HG03039 (cell line): ENCODE data around the gene CIITA.

Experiments used
- ATAC-seq: cut with Tn5 transposase; IDR thresholded peaks from one replicate; pipeline ENCODE4 v1.9.1; 2021; ENCODE audit warnings: mild to moderate bottlenecking, moderate library complexity; ENCODE audit not compliant: unreplicated experiment

Gene CIITA

DNA sequence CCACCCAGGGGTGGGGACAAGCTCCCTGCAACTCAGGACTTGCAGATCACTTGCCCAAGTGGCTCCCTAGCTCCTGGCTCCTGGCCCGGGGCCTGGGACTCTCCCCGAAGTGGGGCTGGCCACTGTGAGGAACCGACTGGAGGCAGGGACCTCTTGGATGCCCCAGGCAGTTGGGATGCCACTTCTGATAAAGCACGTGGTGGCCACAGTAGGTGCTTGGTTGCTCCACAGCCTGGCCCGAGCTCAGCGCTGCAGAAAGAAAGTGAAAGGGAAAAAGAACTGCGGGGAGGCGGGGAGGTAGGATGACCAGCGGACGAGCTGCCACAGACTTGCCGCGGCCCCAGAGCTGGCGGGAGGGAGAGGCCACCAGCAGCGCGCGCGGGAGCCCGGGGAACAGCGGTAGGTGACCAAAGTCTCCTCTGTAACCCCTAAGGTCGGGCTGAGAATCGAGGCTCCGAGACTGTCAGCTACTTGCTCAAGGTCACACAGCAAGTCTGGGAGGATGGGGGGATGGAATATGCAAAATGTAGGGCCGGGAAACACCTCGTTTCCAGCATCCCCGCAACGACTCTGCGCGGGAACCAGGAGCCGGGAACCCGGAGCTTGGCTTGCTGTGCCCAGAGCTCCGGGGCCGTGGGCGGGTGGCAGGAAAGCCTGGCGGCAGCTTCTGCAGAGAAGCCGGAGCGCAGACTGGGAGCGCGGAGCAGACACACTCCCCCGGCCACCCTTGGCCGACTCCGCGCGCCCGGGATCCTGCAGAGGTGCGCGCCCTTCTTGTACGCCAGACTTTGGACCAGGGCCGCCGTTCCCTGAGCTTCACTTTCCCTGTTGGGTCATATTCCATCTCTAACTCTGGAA, 1.9 kb downstream of the CIITA start:
- no peak for ATAC-seq

DNA sequence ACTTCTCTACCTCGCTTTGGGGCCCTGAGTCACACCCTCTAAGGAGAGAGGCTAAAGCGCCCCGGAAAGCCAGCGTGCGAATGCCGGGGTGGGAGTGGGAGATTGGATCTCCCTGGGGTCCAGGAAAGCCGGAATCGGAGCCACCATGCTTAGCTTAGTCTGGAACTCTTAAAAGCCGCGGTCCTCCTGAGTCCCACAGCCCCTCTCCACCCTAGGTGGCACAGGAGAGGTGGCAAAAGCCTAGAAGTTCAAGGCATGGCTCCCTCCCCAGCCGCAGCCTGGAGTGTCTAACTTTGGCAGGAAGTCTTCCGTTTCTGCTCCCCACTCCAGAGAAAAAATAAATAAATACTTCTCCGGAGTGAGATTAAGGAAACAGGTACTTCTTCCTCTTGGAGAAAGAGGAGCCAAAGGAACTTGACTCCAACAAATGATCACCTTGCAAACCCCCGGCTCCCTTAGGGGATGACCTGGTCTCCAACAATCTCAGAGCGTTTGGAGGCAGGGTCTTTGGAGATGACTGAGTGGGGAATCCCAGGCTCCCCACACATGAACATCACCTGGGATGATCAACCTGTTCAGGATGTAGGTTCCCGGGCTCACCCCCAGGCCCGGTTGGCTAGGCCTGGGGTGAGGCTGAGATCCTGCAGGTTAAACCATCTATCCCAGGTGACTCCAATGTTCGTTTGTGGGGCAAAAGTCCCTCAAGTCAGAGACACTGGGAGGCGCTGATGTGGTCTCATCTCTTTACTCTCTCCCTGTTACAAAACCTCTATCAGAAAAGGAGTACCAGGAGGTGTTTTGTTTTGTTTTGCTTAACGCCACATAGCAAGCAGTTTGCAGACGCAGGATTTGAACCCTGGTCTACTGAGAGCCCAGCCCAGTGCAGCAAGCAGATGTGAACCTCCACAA, 2.9 kb downstream of the CIITA start:
- ATAC-seq: no peak

DNA sequence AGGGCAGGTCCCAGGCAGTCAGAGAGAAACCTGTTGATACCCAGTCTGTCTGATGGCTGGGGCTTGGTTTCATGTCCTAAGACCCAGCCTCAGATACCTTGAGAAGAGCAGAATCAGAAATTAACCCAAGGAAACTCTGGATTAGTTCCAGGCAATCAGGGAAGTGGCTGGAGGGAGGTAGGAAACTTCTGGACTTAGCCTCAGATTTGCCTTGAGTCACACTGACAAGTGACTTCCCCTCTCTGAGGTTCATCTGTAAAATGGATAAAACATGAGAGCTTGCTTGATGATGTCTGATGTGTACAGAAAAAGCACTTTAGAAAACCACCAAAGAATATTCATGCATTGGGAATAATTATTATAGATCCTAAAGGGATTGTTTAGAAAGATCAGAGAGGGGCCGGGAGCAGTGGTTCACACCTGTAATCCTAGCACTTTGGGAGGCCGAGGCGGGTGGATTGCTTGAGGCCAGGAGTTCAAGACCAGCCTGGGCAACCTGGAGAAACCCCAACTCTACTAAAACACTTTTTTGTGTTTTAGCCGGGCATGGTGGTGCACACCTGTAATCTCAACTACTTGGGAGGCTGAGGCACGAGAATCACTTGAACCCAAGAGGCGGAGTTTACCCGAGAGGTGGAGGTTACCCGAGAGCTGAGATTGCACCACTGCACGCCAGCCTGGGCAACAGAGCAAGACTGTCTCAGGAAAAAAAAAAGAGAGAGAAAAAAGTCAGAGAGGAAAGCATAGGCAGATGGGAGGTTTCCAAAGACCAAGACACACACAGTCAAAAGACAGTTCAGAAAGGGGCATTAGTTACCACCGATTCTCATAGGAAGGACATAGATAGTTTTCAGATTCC, 3.8 kb downstream of the CIITA start:
- ATAC-seq: no peak

DNA sequence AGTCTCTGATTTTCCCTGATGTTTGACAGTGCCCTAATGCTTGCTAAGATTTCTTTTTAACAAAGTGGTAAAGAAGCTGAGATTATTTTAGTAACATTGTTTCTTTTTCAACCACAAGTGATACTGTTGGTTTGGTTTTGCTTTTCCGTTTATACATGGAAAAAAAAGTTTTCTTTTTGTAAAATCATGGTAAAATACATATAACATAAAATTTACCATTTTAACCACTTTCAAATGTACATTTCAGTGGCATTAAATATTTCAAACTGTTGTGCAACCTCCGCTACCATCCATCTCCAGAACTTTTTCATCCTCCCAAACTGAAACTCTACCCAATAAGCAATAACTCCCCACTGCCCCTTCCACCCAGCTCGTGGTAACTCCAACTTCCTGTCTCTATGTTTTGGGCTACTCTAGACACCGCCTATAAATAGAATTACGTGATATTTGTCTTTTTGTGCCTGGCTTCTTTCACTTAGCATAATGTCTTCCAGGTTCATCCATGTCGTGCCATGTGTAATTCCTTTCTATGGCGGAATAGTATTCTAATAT, 4.6 kb downstream of the CIITA start:
- ATAC-seq: no peak

DNA sequence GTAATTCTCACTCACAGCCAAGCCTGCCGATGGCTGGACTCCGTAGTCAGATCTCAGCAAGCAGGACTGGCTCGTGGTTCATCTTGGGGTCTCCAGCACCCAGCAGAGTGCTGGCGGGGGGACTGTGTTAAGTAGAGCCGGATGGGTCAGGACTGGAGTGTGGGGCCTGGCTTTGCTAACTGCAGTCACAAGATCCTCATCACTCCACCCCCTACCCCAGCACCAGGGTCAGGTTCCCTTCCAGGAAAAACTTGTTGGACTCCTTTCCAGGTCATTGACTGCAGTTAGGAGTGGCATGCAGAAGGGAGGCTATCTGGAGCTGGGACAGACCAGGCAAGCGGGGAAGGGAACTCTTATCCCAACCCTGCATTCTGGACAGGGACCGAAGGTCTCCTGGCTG, 6.0 kb downstream of the CIITA start:
- ATAC-seq: no peak

DNA sequence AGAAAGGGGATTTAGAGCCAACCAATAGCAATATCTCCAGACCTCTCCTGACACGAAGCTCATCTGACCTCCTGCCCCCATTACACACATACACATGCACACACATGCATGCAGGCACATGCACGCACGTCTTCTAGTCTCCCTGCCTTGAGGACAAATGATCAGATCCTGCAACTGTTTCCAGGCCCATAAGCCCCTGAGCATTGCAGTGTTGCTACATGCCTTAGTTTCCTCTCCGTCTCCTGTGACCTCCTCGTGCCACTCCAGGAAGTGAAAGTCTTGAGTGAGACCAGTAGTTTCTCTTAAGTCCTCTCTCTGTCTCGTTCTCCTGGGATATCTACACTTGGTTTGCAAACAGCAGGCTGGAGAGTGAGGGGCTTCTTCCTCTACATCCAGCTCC, 8.2 kb downstream of the CIITA start:
- ATAC-seq: no peak

DNA sequence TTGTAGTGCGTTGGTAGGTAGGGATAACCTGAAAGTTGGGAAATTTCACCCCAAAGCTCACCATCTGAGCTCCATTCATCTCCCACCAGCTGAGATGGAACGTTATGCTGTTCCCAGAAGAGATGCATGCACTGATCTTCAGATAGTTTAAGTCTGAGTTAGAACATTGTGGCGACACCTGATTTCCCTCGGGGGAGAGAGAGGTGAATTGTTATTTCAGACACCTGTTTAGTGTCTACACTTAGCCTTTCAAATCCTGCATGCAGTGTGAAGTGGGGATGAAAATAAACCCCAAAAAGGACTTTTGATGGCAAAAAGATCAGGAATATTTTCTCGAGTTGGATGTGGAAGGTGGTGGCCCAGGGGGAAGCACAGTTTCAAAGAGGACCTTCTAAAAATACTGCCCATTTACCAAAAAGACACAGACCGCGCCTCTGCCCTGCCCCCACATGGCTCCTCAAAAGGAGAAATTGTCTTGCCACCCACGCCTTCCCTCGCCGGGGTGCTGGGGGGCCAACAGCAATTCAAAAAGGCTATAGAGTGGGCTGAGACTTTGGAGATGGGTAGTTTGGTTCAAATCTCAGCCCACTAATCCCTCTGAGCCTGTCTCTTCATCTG, 11.4 kb downstream of the CIITA start:
- no peak for ATAC-seq

DNA sequence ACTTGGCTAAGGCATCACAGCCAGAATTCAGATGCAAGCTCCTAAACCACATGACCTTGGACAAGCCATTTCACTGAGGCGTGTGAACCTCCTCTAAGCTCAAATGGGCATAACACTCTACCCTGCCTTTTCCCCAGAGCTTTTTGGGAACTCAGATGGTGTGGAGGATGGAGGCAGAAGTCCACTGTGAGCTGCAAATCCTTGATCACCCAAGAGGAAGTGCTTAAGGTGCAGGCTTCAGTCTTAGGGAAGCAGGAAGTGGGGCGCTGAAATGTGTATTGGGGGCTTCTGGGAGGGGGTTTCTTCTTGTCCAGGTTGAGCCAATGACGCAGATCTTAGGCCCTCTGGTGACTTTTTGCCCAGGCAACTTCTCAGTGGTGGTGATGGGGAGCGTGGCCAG, 12.9 kb downstream of the CIITA start:
- ATAC-seq: no peak

DNA sequence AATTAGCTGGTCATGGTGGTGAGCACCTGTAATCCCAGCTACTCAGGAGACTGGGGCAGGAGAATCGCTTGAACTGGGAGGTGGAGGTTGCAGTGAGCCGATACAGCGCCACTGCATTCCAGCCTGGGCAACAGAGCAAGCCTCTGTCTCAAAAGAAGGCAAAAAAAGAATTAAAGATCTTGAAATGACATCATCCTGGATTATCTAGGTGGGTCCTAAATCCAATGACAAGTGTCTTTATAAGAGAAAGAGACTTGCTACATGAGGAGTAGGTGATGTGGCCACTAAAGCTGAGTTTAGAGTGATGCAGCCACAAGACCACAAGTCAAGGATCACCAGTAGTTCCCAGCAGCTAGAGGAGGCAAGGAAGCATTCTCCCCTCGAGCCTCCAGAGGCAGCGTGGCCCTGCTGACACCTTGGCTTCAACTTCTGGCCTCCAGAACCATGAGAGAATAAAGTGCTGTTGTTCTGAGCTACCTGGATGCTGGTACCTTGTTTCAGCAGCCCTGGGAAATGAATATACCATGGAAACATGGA, 15.8 kb downstream of the CIITA start:
- ATAC-seq: no peak

DNA sequence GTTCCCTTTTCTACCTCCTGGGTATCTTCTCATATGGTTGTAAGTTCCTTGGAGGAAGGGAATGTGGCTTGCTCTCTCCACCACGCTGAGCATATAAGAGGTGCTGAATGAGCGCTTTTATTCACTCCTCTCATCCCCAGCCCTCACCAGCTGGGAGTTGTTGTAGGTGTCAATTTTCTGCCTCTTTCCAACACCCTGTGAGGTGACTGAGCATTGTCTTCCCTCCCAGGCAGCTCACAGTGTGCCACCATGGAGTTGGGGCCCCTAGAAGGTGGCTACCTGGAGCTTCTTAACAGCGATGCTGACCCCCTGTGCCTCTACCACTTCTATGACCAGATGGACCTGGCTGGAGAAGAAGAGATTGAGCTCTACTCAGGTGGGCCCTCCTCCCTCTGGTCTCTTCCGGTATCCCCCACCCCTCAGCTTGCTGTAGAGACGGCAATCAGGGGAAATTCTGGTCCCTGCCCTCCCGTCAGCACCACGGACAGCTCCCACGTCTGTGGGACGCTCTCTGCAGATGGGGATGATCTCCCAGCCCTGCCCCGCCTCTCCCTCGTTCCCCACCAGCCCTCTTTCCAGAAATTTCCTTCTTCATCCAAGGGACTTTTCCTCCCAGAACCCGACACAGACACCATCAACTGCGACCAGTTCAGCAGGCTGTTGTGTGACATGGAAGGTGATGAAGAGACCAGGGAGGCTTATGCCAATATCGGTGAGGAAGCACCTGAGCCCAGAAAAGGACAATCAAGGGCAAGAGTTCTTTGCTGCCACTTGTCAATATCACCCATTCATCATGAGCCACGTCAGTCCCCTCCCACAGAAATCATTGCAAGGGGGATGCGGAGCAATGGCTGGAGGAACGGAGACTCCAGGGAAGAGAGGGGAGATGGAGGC, 18.3 kb downstream of the CIITA start:
- no peak for ATAC-seq

DNA sequence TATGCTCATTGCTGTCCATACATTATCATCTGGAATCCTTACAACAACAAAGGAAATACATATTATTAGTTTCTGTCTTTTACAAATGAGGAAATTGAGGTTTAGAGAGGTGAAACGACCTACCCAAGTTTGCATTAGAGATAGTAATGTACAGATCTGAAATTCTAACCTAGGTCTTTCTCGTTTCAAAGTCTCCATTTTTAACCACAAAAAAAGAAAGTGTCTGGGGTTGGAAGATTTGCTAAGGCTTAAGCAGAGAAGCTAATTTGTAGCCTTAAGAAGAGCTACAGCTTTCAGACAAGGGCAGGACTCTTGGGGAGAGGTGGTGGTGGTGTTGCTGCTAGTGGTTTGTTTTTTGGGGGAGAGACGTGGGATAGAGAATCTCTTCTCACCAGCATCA, 19.2 kb downstream of the CIITA start:
- no peak for ATAC-seq

DNA sequence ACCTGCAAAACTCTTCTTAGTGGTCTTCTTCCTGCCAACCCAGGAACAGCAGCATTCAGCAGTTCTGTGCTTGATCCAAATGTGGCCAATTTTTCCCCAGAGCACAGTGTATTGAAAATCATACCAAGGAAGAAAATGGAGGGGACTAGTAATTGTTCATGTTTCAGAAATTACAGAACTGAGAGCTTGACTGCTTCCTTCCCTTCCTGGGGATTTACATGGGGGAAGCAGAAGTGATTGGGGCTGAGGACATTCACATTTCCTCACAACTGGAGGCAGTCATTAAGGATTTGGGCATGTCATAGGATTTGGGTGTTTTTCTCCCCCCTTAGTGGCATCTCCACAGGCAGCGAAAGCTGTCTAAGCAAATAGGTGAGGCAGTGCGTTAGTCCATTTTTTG, 19.7 kb downstream of the CIITA start:
- ATAC-seq: no peak

DNA sequence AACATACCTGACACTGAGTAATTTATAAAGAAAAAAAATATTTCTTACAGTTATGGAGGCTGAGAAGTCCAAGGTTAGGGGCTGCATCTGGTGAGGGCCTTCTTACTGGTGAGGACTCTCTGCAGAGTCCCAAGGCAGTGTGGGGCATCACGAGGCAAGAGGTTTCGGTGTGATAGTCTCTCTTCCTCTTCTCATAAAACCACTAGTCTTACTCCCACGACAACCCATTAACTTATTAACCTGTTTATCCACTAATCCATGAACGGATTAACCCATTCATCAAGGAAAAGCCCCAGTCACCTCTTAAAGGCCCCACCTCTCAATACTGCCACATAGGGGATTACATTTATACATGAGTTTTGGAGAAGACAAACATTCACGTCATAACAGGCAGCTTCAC, 20.1 kb downstream of the CIITA start:
- no peak for ATAC-seq

DNA sequence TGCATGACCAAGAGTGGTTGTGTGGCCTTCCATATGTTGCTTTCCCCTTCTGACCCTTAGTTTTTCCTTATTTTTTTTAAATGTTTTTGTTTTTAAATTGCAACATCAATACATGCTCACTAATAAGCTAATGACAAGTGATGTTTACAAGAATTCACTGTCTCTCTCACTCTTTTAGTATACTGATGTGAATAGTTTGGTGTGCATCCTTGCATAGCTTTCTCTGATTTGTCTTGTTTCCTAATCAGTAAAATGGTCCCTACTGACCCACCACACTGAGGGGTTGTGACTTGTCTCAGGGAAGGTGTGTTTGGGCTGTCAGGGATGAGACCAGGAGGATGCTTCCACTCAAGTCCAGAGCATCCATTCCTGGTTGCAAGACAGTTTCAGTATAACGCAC, 26.0 kb downstream of the CIITA start:
- ATAC-seq: no peak

DNA sequence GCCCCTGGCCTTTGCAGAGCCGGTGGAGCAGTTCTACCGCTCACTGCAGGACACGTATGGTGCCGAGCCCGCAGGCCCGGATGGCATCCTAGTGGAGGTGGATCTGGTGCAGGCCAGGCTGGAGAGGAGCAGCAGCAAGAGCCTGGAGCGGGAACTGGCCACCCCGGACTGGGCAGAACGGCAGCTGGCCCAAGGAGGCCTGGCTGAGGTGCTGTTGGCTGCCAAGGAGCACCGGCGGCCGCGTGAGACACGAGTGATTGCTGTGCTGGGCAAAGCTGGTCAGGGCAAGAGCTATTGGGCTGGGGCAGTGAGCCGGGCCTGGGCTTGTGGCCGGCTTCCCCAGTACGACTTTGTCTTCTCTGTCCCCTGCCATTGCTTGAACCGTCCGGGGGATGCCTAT, 29.5 kb downstream of the CIITA start:
- ATAC-seq: no peak

DNA sequence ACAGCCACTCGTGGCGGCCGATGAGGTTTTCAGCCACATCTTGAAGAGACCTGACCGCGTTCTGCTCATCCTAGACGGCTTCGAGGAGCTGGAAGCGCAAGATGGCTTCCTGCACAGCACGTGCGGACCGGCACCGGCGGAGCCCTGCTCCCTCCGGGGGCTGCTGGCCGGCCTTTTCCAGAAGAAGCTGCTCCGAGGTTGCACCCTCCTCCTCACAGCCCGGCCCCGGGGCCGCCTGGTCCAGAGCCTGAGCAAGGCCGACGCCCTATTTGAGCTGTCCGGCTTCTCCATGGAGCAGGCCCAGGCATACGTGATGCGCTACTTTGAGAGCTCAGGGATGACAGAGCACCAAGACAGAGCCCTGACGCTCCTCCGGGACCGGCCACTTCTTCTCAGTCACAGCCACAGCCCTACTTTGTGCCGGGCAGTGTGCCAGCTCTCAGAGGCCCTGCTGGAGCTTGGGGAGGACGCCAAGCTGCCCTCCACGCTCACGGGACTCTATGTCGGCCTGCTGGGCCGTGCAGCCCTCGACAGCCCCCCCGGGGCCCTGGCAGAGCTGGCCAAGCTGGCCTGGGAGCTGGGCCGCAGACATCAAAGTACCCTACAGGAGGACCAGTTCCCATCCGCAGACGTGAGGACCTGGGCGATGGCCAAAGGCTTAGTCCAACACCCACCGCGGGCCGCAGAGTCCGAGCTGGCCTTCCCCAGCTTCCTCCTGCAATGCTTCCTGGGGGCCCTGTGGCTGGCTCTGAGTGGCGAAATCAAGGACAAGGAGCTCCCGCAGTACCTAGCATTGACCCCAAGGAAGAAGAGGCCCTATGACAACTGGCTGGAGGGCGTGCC, 30.1 kb downstream of the CIITA start:
- ATAC-seq: no peak

DNA sequence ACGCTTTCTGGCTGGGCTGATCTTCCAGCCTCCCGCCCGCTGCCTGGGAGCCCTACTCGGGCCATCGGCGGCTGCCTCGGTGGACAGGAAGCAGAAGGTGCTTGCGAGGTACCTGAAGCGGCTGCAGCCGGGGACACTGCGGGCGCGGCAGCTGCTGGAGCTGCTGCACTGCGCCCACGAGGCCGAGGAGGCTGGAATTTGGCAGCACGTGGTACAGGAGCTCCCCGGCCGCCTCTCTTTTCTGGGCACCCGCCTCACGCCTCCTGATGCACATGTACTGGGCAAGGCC, 30.7 kb downstream of the CIITA start:
- ATAC-seq: no peak

DNA sequence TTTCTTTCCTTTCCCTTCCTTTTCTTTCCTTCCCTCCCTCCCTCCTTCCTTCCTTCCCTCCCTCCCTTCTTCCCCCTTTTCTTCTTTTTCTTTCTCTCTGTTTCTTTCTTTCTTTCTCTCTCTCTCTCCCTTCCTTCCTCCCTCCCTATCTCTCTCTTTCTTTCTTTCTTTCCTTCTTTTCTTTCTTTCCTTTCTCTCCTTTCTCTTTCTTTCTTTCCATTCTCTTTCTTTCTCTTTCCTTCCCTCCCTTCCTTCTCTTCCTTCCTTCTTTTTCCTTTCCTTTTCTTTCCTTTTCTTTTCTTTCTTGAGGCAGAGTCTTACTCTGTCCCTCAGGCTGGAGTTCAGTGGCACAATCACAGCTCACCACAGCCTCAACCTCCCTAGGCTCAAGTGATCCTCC, 34.3 kb downstream of the CIITA start:
- ATAC-seq: no peak
